KMS-11 (cell line): ENCODE measurements around the gene TIE1.

Source experiments
- H2AFZ ChIP-seq: fragments of 200-600 bp; sonication (generic); 2 replicates; pipeline ENCODE4 v1.6.1; 2016; ENCODE audit warnings: antibody characterized with exemption, mixed run types, low read depth
- H3K27ac ChIP-seq: fragments of 200-600 bp; sonication (generic); 2 replicates; pipeline ENCODE4 v1.6.1; 2016; ENCODE audit warnings: mild to moderate bottlenecking, mixed run types
- H3K27me3 ChIP-seq: fragments of 200-600 bp; sonication (generic); 2 replicates; pipeline ENCODE4 v1.6.1; 2017; ENCODE audit warnings: mild to moderate bottlenecking, low read depth, mixed run types, moderate library complexity; ENCODE audit not compliant: insufficient read depth
- H3K36me3 ChIP-seq: fragments of 200-600 bp; sonication (generic); 2 replicates; pipeline ENCODE4 v1.6.1; 2017; ENCODE audit warnings: mild to moderate bottlenecking, mixed run types; ENCODE audit not compliant: insufficient read depth
- H3K4me1 ChIP-seq: fragments of 200-600 bp; sonication (generic); 2 replicates; pipeline ENCODE4 v1.6.1; 2016; ENCODE audit warnings: mild to moderate bottlenecking, low read depth, mixed run types; ENCODE audit not compliant: poor library complexity, severe bottlenecking
- H3K4me2 ChIP-seq: fragments of 200-600 bp; sonication (generic); 2 replicates; pipeline ENCODE4 v1.7.0; 2016; ENCODE audit warnings: mild to moderate bottlenecking, mixed run types
- H3K4me3 ChIP-seq: fragments of 200-600 bp; sonication (generic); IDR thresholded peaks from 2 replicates; pipeline ENCODE4 v1.6.1; 2017; ENCODE audit warnings: low read depth, low read length, mixed read lengths; ENCODE audit not compliant: insufficient read depth
- H3K79me2 ChIP-seq: fragments of 200-600 bp; sonication (generic); 2 replicates; pipeline ENCODE4 v1.6.1; 2016; ENCODE audit warnings: low read depth, mixed run types; ENCODE audit not compliant: insufficient read depth
- H3K9ac ChIP-seq: fragments of 200-600 bp; sonication (generic); 2 replicates; pipeline ENCODE4 v1.6.1; 2016; ENCODE audit warnings: mild to moderate bottlenecking, mixed run types
- H4K20me1 ChIP-seq: fragments of 200-600 bp; sonication (generic); 2 replicates; pipeline ENCODE4 v1.6.1; 2016; ENCODE audit warnings: mild to moderate bottlenecking, mixed run types; ENCODE audit not compliant: insufficient read depth
- TF ChIP-seq, protein P1 (sequence below): fragments of 200-600 bp; sonication (generic); conservative IDR thresholded peaks from 2 replicates; pipeline ENCODE4 v1.6.1; 2017; ENCODE audit warnings: low read depth, mild to moderate bottlenecking, antibody characterized with exemption, low read length, moderate library complexity, mixed read lengths

The TIE1 gene

DNA sequence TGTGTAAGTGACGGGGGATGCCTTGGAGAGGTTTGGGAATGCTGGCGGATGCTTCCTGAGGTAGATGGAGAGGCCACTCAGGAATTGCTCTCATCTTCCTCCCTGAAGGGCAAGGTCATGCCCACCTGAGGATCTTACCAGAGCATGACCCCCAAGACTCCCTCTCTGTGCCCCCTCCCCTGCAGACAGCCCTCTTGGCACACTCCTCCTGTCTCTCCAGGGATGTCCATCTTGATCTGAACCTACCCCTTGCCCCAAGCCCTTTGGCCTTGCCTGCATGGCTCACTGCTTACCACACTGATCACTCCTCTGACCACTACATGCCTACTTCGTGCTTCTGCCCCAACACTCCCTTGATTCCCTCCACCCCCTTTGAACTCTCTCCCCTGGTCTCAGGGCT is 19.0 kb downstream of the TIE1 start:
- H3K27ac ChIP-seq, result no peak overlapping the region
- H3K27me3 ChIP-seq, result no peaks in the 10 kb centered on the region
- H4K20me1 ChIP-seq, result no peaks in the 10 kb centered on the region
- no peak overlapping the region for H3K9ac ChIP-seq
- H3K4me2 ChIP-seq, result no peak overlapping the region
- TF ChIP-seq, protein P1, sequence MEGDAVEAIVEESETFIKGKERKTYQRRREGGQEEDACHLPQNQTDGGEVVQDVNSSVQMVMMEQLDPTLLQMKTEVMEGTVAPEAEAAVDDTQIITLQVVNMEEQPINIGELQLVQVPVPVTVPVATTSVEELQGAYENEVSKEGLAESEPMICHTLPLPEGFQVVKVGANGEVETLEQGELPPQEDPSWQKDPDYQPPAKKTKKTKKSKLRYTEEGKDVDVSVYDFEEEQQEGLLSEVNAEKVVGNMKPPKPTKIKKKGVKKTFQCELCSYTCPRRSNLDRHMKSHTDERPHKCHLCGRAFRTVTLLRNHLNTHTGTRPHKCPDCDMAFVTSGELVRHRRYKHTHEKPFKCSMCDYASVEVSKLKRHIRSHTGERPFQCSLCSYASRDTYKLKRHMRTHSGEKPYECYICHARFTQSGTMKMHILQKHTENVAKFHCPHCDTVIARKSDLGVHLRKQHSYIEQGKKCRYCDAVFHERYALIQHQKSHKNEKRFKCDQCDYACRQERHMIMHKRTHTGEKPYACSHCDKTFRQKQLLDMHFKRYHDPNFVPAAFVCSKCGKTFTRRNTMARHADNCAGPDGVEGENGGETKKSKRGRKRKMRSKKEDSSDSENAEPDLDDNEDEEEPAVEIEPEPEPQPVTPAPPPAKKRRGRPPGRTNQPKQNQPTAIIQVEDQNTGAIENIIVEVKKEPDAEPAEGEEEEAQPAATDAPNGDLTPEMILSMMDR, result no peak
- H3K36me3 ChIP-seq, result no peaks in the 10 kb centered on the region
- no peaks in the 10 kb centered on the region for H3K4me1 ChIP-seq
- H2AFZ ChIP-seq, result no peak overlapping the region
- H3K79me2 ChIP-seq, result no peaks in the 10 kb centered on the region
- H3K4me3 ChIP-seq, result no peak overlapping the region

DNA sequence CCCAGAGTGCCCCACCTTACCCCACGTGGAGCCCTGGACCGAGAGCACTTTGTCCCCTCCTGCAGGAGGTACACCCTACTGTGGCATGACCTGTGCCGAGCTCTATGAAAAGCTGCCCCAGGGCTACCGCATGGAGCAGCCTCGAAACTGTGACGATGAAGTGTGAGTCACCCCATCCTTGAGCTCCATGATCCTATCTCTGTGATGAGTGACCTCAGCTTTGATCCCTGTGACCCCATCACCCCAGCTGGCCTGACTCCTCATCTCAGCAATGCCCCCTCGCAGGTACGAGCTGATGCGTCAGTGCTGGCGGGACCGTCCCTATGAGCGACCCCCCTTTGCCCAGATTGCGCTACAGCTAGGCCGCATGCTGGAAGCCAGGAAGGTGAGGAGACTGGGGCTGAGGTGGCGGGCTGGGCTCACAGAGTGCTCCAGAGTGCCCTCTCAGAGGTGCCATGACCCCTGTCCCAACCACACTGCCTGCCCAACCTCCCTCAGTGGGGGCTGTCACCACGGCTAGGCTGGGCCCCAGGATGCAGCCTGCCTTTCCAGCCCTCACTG is 20.6 kb downstream of the TIE1 start:
- Histone ChIP-seq H3K4me1 (no peaks in the 10 kb centered on the region), H3K4me2 (no peak overlapping the region), H3K9ac (no peak overlapping the region), H3K36me3 (no peaks in the 10 kb centered on the region), H3K27ac (no peak overlapping the region), H3K79me2 (no peaks in the 10 kb centered on the region), H3K4me3 (no peak overlapping the region), H3K27me3 (no peaks in the 10 kb centered on the region), H4K20me1 (no peaks in the 10 kb centered on the region), H2AFZ (no peak overlapping the region)
- TF ChIP-seq, protein P1, result no peak

DNA sequence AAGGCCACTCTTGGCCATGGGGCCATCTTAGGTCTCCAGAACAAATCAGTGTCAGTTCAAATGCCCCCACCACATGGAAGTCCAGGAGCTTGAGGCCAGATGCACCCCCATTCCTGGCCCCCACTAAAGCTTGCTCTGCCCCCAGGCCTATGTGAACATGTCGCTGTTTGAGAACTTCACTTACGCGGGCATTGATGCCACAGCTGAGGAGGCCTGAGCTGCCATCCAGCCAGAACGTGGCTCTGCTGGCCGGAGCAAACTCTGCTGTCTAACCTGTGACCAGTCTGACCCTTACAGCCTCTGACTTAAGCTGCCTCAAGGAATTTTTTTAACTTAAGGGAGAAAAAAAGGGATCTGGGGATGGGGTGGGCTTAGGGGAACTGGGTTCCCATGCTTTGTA is 21.7 kb downstream of the TIE1 start:
- Histone ChIP-seq H3K4me2 (no peak overlapping the region), H2AFZ (no peak overlapping the region), H4K20me1 (no peaks in the 10 kb centered on the region), H3K36me3 (no peaks in the 10 kb centered on the region), H3K27me3 (no peaks in the 10 kb centered on the region), H3K79me2 (no peaks in the 10 kb centered on the region), H3K4me1 (no peaks in the 10 kb centered on the region), H3K4me3 (no peak overlapping the region), H3K9ac (no peak overlapping the region), H3K27ac (no peak overlapping the region)
- TF ChIP-seq, protein P1, result no peak

DNA sequence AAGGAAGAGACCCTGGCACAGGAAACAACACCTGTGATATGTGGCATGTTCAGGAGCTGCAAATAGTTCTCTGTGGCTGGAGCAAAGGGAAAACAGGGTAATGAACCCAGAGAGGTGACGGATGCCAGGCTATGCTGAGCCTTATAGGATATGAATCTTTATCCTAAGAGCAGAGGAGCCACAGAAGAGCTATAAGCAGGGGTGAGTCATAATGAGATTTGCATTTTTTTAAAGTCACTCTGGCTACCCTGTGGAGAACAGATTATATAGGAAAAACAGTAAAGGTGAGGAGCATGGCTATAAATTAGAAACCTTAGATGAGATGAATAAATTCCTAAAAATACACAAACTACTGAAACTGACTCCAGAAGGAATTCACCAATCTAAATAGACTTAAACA is 24.0 kb downstream of the TIE1 start:
- no peaks in the 10 kb centered on the region for H3K36me3 ChIP-seq
- H3K4me3 ChIP-seq, result no peak overlapping the region
- no peak overlapping the region for H2AFZ ChIP-seq
- H3K4me1 ChIP-seq, result no peaks in the 10 kb centered on the region
- no peak overlapping the region for H3K9ac ChIP-seq
- H3K27me3 ChIP-seq, result no peaks in the 10 kb centered on the region
- H3K4me2 ChIP-seq, result no peak overlapping the region
- H4K20me1 ChIP-seq, result no peaks in the 10 kb centered on the region
- no peak overlapping the region for H3K27ac ChIP-seq
- TF ChIP-seq, protein P1, result no peak
- H3K79me2 ChIP-seq, result no peaks in the 10 kb centered on the region
